CD8-positive, alpha-beta memory T cell (primary cell): ENCODE data around the gene TBK1. TPM values are rescaled to one million over a fixed set of nuclear protein-coding genes. Genes with fewer than 3 reads are reported as not detected.
A peak's percentile ranks its signal among the peaks of the same experiment; 100 is the strongest.

Experiments
- CTCF ChIA-PET: fragments of 350-600 bp; sonication (Branson Sonifier 250); formaldehyde crosslinking; loops from one replicate; lab custom pipeline; 2021; ENCODE audit warnings: antibody characterized with exemption; lab: Charles Lee
- POLR2A ChIA-PET: fragments of 350-600 bp; sonication (Branson Sonifier 250); formaldehyde crosslinking; loops from one replicate; lab custom pipeline; 2021; ENCODE audit warnings: antibody characterized with exemption; lab: Charles Lee
- DNase-seq, 5 donors: peaks; one replicate each; pipeline versions ENCODE4 v3.0.0 to v3.0.0-alpha.2; 2020 to 2022; ENCODE audit warnings: mixed read lengths in 1 of 5
- H3K27ac ChIP-seq: one replicate; pipeline ENCODE4 v1.7.0; 2013; ENCODE audit warnings: low read depth, mild to moderate bottlenecking, low read length, moderate library complexity
- H3K27me3 ChIP-seq: 2 replicates; pipeline ENCODE4 v1.7.0; 2013; ENCODE audit warnings: low read length, mild to moderate bottlenecking; ENCODE audit not compliant: insufficient read depth, poor library complexity, severe bottlenecking
- H3K36me3 ChIP-seq: 2 replicates; pipeline ENCODE4 v1.7.0; 2013; ENCODE audit warnings: mild to moderate bottlenecking, low read length, moderate library complexity; ENCODE audit not compliant: insufficient read depth
- H3K4me1 ChIP-seq: 2 replicates; pipeline ENCODE4 v1.7.0; 2013; ENCODE audit warnings: mild to moderate bottlenecking, low read length, moderate library complexity; ENCODE audit not compliant: insufficient read depth
- H3K4me3 ChIP-seq: 2 replicates; pipeline ENCODE4 v1.7.0; 2013; ENCODE audit warnings: mild to moderate bottlenecking, low read length
- H3K9me3 ChIP-seq: 2 replicates; pipeline ENCODE4 v1.7.0; 2013; ENCODE audit warnings: mild to moderate bottlenecking, low read length
- H3K27ac Mint-ChIP-seq, 8 donors: one replicate each; pipeline ENCODE4 v1.8.0; 2020 to 2021; ENCODE audit warnings: mixed read lengths in 8 of 8, mild to moderate bottlenecking in 6 of 8, inconsistent platforms in 3 of 8, moderate library complexity in 3 of 8
- H3K27me3 Mint-ChIP-seq, 2 donors: one replicate each; pipeline ENCODE4 v1.8.0; 2020 to 2021; ENCODE audit warnings: mixed read lengths in 2 of 2, mild to moderate bottlenecking in 1 of 2, moderate library complexity in 1 of 2
- H3K36me3 Mint-ChIP-seq, 3 donors: one replicate each; pipeline ENCODE4 v1.8.0; 2020 to 2021; ENCODE audit warnings: mixed read lengths in 3 of 3, inconsistent platforms in 1 of 3, mild to moderate bottlenecking in 1 of 3
- H3K4me1 Mint-ChIP-seq, 3 donors: one replicate each; pipeline ENCODE4 v1.8.0; 2020 to 2021; ENCODE audit warnings: mixed read lengths in 3 of 3, inconsistent platforms in 1 of 3, mild to moderate bottlenecking in 1 of 3
- H3K4me3 Mint-ChIP-seq, 7 donors: one replicate each; pipeline ENCODE4 v1.8.0; 2020 to 2021; ENCODE audit warnings: mixed read lengths in 7 of 7, mild to moderate bottlenecking in 6 of 7, moderate library complexity in 4 of 7, inconsistent platforms in 2 of 7
- H3K9me3 Mint-ChIP-seq, 5 donors: one replicate each; pipeline ENCODE4 v1.8.0; 2020 to 2022; ENCODE audit warnings: mixed read lengths in 5 of 5, mild to moderate bottlenecking in 3 of 5, moderate library complexity in 2 of 5, inconsistent platforms in 1 of 5
- polyA plus RNA-seq: library from polyadenylated mRNA; unstranded; fragments of 300-500 nt; fragmentation: Illumina TruSeq; gene quantifications from one replicate; pipeline ENCODE4 v1.2.3, GENCODE V29; 2021
- total RNA-seq, 2 experiments: library from RNA; stranded (reverse); gene quantifications; one replicate each; pipeline ENCODE4 v1.2.3, GENCODE V29; 2021

The TBK1 gene
- total and polyA plus RNA-seq, 3 experiments from 2014 or later = 25.9 to 27.6 (median 26.8) TPM

DNA sequence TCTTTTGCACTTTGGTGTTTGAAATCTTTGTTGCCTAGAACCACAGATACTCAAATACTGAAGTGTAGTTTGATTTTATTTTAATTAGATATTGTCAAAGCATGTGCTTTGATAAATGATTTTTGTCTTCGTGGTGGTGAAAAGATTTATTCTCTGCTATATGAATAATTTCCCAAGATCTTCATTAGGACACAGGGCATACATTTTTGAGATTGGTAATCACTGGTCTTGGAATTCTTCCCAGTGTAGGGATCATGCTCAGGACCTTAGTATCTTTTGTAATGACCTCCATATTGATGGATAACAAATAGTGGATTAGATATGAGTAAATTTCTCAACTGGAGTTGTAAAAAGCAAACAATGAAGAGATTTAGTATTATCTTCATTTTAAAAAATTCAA is 28.2 kb downstream of the TBK1 start:
- peaks cover 19 to 24% (median 22%) of the 10 kb centered on the region in 3 donors for H3K4me1 Mint-ChIP-seq
- DNase-seq = no peak
- CTCF ChIA-PET = no interaction called here

DNA sequence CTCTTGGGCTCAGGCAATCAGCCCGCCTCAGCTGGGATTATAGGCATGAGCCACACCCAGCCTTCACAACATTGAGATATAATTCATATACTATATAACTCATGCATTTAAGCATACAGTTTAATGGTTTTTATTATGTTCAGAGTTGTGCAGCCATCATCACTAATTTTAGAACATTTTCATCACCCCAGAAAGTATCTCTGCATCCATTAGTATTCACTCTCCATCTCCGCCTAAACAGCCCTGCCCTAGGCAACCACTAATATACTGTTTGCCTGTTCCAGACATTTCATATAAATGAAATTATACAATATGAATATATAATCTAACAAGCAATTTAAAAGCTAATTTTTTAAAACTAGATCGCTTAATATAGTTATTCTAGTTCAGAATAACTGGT is 34.7 kb downstream of the TBK1 start:
- Histone ChIP-seq H3K4me1 (no peaks in the 10 kb centered on the region), H3K9me3 (no peaks in the 10 kb centered on the region), H3K27me3 (no peaks in the 10 kb centered on the region), H3K27ac (no peak overlapping the region), H3K36me3 (no peaks in the 10 kb centered on the region), H3K4me3 (no peak overlapping the region)
- ChIA-PET POLR2A (no interaction called here), CTCF (no interaction called here)
- H3K27ac Mint-ChIP-seq = peak overlapping the region in 2 of 8 donors; percentile 14 to 26
- no peak for DNase-seq
- peaks cover 0 to 2% (median 2%) of the 10 kb centered on the region in 3 donors for H3K4me1 Mint-ChIP-seq
- no peaks in the 10 kb centered on the region for H3K9me3 Mint-ChIP-seq
- peaks cover 0 to 84% (median 11%) of the 10 kb centered on the region in 3 donors for H3K36me3 Mint-ChIP-seq
- no peaks in the 10 kb centered on the region for H3K27me3 Mint-ChIP-seq
- H3K4me3 Mint-ChIP-seq = no peak overlapping the region

More for the DNA sequence above, 28.2 kb downstream of the TBK1 start:
- no peak overlapping the region for H3K4me3 Mint-ChIP-seq
- Histone ChIP-seq H3K36me3 (peaks cover 11% of the 10 kb centered on the region), H3K4me1 (no peaks in the 10 kb centered on the region), H3K9me3 (no peaks in the 10 kb centered on the region), H3K27me3 (no peaks in the 10 kb centered on the region), H3K4me3 (no peak overlapping the region), H3K27ac (no peak overlapping the region)
- POLR2A ChIA-PET = no interaction called here
- peaks cover 2 to 11% (median 6%) of the 10 kb centered on the region in 5 donors for H3K9me3 Mint-ChIP-seq
- no peak overlapping the region for H3K27ac Mint-ChIP-seq
- no peaks in the 10 kb centered on the region for H3K27me3 Mint-ChIP-seq
- H3K36me3 Mint-ChIP-seq = peaks cover 23 to 73% (median 30%) of the 10 kb centered on the region in 3 donors

DNA sequence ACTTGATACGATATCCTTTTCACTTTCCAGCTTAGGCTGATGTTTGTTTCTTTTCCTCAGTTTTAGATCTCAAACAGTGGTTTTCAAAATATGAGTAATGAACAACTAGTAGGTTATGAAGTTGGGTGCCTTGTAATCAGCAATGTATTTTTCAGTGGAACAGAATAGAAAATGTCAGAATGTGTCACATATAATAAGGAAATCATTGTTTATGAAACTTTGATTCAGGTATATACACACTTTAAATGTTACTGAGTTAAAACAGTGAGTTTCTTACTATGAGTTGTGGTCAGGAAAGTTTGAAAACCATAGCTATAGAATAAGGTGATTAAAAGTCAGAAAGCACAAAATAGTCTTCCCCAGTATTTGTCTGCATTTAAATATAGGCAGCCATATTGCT is 39.8 kb downstream of the TBK1 start:
- peaks cover 13 to 22% (median 19%) of the 10 kb centered on the region in 3 donors for H3K4me1 Mint-ChIP-seq
- Histone ChIP-seq H3K27ac (no peak overlapping the region), H3K36me3 (no peaks in the 10 kb centered on the region), H3K27me3 (no peaks in the 10 kb centered on the region), H3K4me1 (no peaks in the 10 kb centered on the region), H3K4me3 (no peak overlapping the region), H3K9me3 (no peaks in the 10 kb centered on the region)
- POLR2A ChIA-PET = no interaction called here
- CTCF ChIA-PET = no interaction called here
- H3K27me3 Mint-ChIP-seq = no peaks in the 10 kb centered on the region
- peaks cover 9 to 74% (median 13%) of the 10 kb centered on the region in 3 donors for H3K36me3 Mint-ChIP-seq
- no peak for DNase-seq
- peak overlapping the region in 4 of 8 donors; percentile 15 to 68 (median 39) for H3K27ac Mint-ChIP-seq
- H3K9me3 Mint-ChIP-seq = no peaks in the 10 kb centered on the region
- no peak overlapping the region for H3K4me3 Mint-ChIP-seq

DNA sequence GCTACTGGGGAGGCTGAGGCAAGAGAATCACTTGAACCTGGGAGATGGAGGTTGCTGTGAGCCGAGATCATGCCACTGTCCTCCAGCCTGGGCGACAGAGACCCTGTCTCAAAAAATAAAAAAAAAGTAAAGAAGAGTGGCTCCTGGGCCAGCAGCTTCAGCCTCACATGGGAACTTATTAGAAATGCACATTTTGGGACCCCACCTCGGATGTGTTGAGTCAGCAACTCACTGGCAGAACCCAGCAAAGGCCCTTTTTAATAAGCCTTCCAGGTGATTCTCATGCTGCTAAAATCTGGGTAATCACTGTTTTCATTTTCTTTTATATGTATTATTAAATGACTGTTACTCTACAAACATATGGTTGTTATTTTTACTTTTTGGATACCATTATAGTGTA is 41.6 kb downstream of the TBK1 start:
- CTCF ChIA-PET = interaction anchor here (0.7 kb wide), 1 partner anchor 10 kb away, joined by 4 read pairs; no protein-coding TSS in a partner anchor

DNA sequence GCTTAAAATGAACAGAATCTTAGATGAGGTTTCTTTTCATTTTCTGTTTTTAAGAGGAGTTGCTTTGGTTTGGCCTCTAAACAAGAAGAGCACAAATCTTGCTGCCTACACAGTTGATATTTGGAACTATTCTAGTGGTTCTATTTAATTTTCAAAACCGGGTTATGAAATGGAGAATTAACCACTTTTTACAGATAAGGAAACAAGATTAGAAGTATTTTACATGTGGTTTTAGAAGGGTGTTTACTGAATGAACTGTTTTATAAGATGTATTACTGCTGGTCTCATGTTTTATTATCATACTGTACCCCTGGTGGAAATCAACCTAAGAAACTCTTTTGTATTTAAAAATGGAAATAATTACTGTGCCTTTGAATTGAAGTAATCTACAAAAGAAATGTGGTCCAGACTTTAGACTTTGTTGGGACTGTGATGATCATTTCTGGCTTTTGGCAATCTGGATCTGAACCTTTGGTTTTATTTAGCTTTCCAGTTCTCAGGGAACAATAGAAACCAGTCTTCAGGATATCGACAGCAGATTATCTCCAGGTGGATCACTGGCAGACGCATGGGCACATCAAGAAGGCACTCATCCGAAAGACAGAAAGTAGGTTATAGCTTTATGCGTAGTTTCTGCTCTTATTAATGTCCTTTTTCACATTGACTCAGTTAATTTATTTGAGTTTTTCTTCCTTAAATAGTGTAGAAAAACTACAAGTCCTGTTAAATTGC is 43.2 kb downstream of the TBK1 start:
- Histone ChIP-seq H3K36me3 (no peaks in the 10 kb centered on the region), H3K4me1 (no peaks in the 10 kb centered on the region), H3K4me3 (no peak overlapping the region), H3K9me3 (no peaks in the 10 kb centered on the region), H3K27me3 (no peaks in the 10 kb centered on the region), H3K27ac (no peak overlapping the region)
- H3K27me3 Mint-ChIP-seq = no peaks in the 10 kb centered on the region
- peak overlapping the region in 1 of 7 donors; percentile 8 for H3K4me3 Mint-ChIP-seq
- H3K9me3 Mint-ChIP-seq = no peaks in the 10 kb centered on the region
- H3K4me1 Mint-ChIP-seq = peaks cover 13 to 22% (median 19%) of the 10 kb centered on the region in 3 donors
- POLR2A ChIA-PET = no interaction called here
- peaks cover 15 to 73% (median 16%) of the 10 kb centered on the region in 3 donors for H3K36me3 Mint-ChIP-seq
- peak overlapping the region; percentile 7 to 81 (median 58) for H3K27ac Mint-ChIP-seq
- no peak for DNase-seq
- CTCF ChIA-PET = interaction anchor here (0.7 kb wide), 1 partner anchor 191 kb away, joined by 3 read pairs; no protein-coding TSS in a partner anchor

More for the DNA sequence above, 41.6 kb downstream of the TBK1 start:
- Mint-ChIP-seq H3K27ac (peak overlapping the region in 1 of 8 donors; percentile 19), H3K27me3 (no peaks in the 10 kb centered on the region), H3K9me3 (no peaks in the 10 kb centered on the region), H3K4me3 (no peak overlapping the region), H3K4me1 (peaks cover 13 to 22% (median 19%) of the 10 kb centered on the region in 3 donors), H3K36me3 (peaks cover 14 to 75% (median 19%) of the 10 kb centered on the region in 3 donors)
- H3K36me3 ChIP-seq = no peaks in the 10 kb centered on the region
- H3K9me3 ChIP-seq = no peaks in the 10 kb centered on the region
- H3K27me3 ChIP-seq = no peaks in the 10 kb centered on the region
- H3K4me1 ChIP-seq = no peaks in the 10 kb centered on the region
- no peak for DNase-seq
- no peak overlapping the region for H3K4me3 ChIP-seq
- no peak overlapping the region for H3K27ac ChIP-seq
- POLR2A ChIA-PET = no interaction called here

DNA sequence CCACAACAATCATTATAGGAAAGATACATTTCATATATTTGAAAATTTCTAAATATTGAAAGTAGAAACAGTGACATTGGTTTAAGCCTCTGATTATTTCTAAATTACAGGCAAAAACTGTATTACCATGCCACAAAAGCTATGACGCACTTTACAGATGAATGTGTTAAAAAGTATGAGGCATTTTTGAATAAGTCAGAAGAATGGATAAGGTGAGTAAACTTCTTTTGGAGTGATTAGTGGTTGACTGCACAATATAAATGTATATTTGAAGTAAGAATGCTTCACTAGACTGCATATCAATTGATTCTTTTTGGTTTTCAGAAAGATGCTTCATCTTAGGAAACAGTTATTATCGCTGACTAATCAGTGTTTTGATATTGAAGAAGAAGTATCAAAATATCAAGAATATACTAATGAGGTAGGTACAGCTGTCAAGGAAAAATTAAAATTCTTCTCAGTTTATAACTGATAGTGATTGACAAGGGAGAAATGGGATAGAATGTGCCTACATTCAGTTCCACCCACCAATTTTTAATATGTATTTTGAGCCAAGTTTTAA is 45.0 kb downstream of the TBK1 start:
- Histone ChIP-seq H3K4me1 (no peaks in the 10 kb centered on the region), H3K36me3 (no peaks in the 10 kb centered on the region), H3K9me3 (no peaks in the 10 kb centered on the region), H3K27ac (no peak overlapping the region), H3K27me3 (no peaks in the 10 kb centered on the region), H3K4me3 (no peak overlapping the region)
- DNase-seq = no peak
- ChIA-PET POLR2A (no interaction called here), CTCF (no interaction called here)
- peak overlapping the region in 1 of 8 donors; percentile 64 for H3K27ac Mint-ChIP-seq
- H3K27me3 Mint-ChIP-seq = no peaks in the 10 kb centered on the region
- no peak overlapping the region for H3K4me3 Mint-ChIP-seq
- H3K36me3 Mint-ChIP-seq = peaks cover 16 to 72% (median 19%) of the 10 kb centered on the region in 3 donors
- H3K4me1 Mint-ChIP-seq = peaks cover 13 to 19% (median 19%) of the 10 kb centered on the region in 3 donors
- no peaks in the 10 kb centered on the region for H3K9me3 Mint-ChIP-seq

DNA sequence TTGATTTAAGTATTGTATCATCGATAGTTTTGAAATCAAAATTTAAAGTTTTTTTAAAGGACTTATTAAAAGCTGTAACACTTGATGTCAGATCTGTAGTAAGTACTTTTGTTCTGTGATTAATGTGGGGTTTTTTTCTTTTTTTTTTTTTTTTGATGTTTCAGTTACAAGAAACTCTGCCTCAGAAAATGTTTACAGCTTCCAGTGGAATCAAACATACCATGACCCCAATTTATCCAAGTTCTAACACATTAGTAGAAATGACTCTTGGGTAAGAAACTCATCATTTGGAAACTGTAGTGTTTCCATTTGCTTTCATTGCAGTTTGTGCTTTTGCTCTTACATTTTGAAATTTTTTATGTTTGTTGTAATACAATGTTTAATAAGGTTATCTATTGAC is 45.6 kb downstream of the TBK1 start:
- Histone ChIP-seq H3K4me3 (no peak overlapping the region), H3K4me1 (no peaks in the 10 kb centered on the region), H3K27me3 (no peaks in the 10 kb centered on the region), H3K27ac (no peak overlapping the region), H3K36me3 (no peaks in the 10 kb centered on the region), H3K9me3 (no peaks in the 10 kb centered on the region)
- DNase-seq = no peak
- CTCF ChIA-PET = no interaction called here
- peaks cover 15 to 70% (median 19%) of the 10 kb centered on the region in 3 donors for H3K36me3 Mint-ChIP-seq
- H3K27ac Mint-ChIP-seq = peak overlapping the region in 2 of 8 donors; percentile 3 to 29
- no peak overlapping the region for H3K4me3 Mint-ChIP-seq
- H3K9me3 Mint-ChIP-seq = no peaks in the 10 kb centered on the region
- no peaks in the 10 kb centered on the region for H3K27me3 Mint-ChIP-seq
- H3K4me1 Mint-ChIP-seq = peaks cover 13 to 19% (median 19%) of the 10 kb centered on the region in 3 donors
- POLR2A ChIA-PET = interaction anchor here (0.6 kb wide), 1 partner anchor 568 kb away, joined by 3 read pairs; no protein-coding TSS in a partner anchor

DNA sequence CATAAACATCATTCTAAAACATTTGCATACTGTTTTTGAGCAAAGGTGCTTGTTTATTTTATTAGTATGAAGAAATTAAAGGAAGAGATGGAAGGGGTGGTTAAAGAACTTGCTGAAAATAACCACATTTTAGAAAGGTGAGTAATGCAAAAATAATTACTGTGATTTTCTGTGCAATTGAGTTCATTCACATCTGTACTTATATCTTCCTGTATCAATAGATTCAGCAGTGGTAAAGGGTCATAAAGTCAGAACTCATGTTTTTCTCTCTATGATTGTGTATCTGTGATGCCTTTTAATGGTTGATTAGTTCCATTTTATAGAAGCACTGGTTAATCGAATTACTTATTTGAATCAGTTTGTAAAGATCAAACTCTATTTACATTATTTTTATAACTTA is 46.0 kb downstream of the TBK1 start:
- peak overlapping the region in 2 of 8 donors; percentile 3 to 29 for H3K27ac Mint-ChIP-seq
- Histone ChIP-seq H3K36me3 (no peaks in the 10 kb centered on the region), H3K27ac (no peak overlapping the region), H3K4me3 (no peak overlapping the region), H3K27me3 (no peaks in the 10 kb centered on the region), H3K4me1 (no peaks in the 10 kb centered on the region), H3K9me3 (no peaks in the 10 kb centered on the region)
- DNase-seq = no peak
- ChIA-PET CTCF (no interaction called here), POLR2A (interaction anchor here (0.6 kb wide), 1 partner anchor 568 kb away, joined by 3 read pairs; no protein-coding TSS in a partner anchor)
- H3K27me3 Mint-ChIP-seq = no peaks in the 10 kb centered on the region
- H3K4me1 Mint-ChIP-seq = peaks cover 13 to 19% (median 19%) of the 10 kb centered on the region in 3 donors
- peaks cover 15 to 70% (median 19%) of the 10 kb centered on the region in 3 donors for H3K36me3 Mint-ChIP-seq
- no peak overlapping the region for H3K4me3 Mint-ChIP-seq
- no peaks in the 10 kb centered on the region for H3K9me3 Mint-ChIP-seq
